ENCODE measurements around the gene GPR153.

GRCh38 chr1:6281511-6282402, 20.9 kb upstream of the GPR153 start:
- TF ChIP-seq, protein P1, sequence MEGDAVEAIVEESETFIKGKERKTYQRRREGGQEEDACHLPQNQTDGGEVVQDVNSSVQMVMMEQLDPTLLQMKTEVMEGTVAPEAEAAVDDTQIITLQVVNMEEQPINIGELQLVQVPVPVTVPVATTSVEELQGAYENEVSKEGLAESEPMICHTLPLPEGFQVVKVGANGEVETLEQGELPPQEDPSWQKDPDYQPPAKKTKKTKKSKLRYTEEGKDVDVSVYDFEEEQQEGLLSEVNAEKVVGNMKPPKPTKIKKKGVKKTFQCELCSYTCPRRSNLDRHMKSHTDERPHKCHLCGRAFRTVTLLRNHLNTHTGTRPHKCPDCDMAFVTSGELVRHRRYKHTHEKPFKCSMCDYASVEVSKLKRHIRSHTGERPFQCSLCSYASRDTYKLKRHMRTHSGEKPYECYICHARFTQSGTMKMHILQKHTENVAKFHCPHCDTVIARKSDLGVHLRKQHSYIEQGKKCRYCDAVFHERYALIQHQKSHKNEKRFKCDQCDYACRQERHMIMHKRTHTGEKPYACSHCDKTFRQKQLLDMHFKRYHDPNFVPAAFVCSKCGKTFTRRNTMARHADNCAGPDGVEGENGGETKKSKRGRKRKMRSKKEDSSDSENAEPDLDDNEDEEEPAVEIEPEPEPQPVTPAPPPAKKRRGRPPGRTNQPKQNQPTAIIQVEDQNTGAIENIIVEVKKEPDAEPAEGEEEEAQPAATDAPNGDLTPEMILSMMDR (IDR thresholded peaks at IDR 0.05) = no peak
- no peak for TF ChIP-seq EZH2 (IDR thresholded peaks at IDR 0.05)

Data from neural progenitor cell (in vitro differentiated cells).